ENCODE measurements around the gene SERPINI1. TPM values are rescaled to one million over a fixed set of nuclear protein-coding genes. Genes with fewer than 3 reads are reported as not detected.

The SERPINI1 gene, protein sequence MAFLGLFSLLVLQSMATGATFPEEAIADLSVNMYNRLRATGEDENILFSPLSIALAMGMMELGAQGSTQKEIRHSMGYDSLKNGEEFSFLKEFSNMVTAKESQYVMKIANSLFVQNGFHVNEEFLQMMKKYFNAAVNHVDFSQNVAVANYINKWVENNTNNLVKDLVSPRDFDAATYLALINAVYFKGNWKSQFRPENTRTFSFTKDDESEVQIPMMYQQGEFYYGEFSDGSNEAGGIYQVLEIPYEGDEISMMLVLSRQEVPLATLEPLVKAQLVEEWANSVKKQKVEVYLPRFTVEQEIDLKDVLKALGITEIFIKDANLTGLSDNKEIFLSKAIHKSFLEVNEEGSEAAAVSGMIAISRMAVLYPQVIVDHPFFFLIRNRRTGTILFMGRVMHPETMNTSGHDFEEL
- 5.4 and 9.8 TPM in 2 replicates for total RNA-seq (2011; cell fraction: chromatin; rRNA removed; ENCODE audit: low replicate concordance)
- total RNA-seq (2011; cell fraction: nucleolus; rRNA removed) = 6.3 and 10.8 TPM in 2 replicates
- 12.2 and 14.2 TPM in 2 replicates for total RNA-seq (2011; cell fraction: nucleoplasm; rRNA removed)
- 1.6 and 2.2 TPM in 2 replicates for total RNA-seq (2014; rRNA removed)
- 3.5 and 4.3 TPM in 2 replicates for total RNA-seq (2014; rRNA removed; fragmentation: Illumina TruSeq; extraction: Trizol)
- total RNA-seq (2015; rRNA removed; fragmentation: Illumina TruSeq; extraction: Trizol) = 1.7 TPM in 2 replicates
- 2.2 and 2.8 TPM in 2 replicates for total RNA-seq (2021)
- polyA plus RNA-seq (2011; rRNA removed) = 3.9 and 8.9 TPM in 2 replicates
- polyA plus RNA-seq (2011; cell fraction: cytosol; rRNA removed) = 0.94 and 1.4 TPM in 2 replicates
- polyA plus RNA-seq (2011; cell fraction: nucleus; rRNA removed) = 0.94 and 1.00 TPM in 2 replicates
- polyA plus RNA-seq (2012) = 2.3 and 2.5 TPM in 2 replicates
- polyA plus RNA-seq (2014; fragmentation: Illumina TruSeq; extraction: Trizol) = 2.4 and 3.8 TPM in 2 replicates
- polyA plus RNA-seq (2014; fragmentation: Nextera tagmentation; extraction: Ambion mirVana) = 1 to 10 TPM; 9.5 to 9.9 TPM
- 1.6 and 1.9 TPM in 2 replicates for polyA plus RNA-seq (2014; rRNA removed)
- polyA minus RNA-seq (2011; rRNA and poly(A)+ RNA removed) = 2.9 and 4.8 TPM in 2 replicates
- polyA minus RNA-seq (2011; cell fraction: cytosol; rRNA and poly(A)+ RNA removed) = 2.4 and 2.6 TPM in 2 replicates
- polyA minus RNA-seq (2011; cell fraction: nucleus; rRNA and poly(A)+ RNA removed) = 4.0 and 6.8 TPM in 2 replicates
- Bru-seq, nascent RNA = percentile 52 among the genes with signal in this experiment
- percentile 45 among the genes with signal in this experiment for BruChase-seq, experiment 1, labeled RNA remaining after a 2-hour chase
- percentile 44 among the genes with signal in this experiment for BruChase-seq, experiment 2, labeled RNA remaining after a 6-hour chase
- long read RNA-seq, experiment 1, transcript SERPINI1-202 (9 exons, 1,890 nt) = major isoform, 11 of 18 reads
- long read RNA-seq, experiment 1, partial matches to known transcripts = 1 of 18 reads
- long read RNA-seq, experiment 1, other reads (novel, unspliced or antisense) = 6 of 18 reads
- long read RNA-seq, experiment 2, partial matches to known transcripts = 1 of 3 reads
- long read RNA-seq, experiment 2, other reads (novel, unspliced or antisense) = 1 of 3 reads
- long read RNA-seq, experiment 3, transcript SERPINI1-202 (9 exons, 1,890 nt) = major isoform, 6 of 6 reads
- long read RNA-seq, experiment 3, partial matches to known transcripts = 0 of 6 reads
- long read RNA-seq, experiment 3, other reads (novel, unspliced or antisense) = 0 of 6 reads

DNA sequence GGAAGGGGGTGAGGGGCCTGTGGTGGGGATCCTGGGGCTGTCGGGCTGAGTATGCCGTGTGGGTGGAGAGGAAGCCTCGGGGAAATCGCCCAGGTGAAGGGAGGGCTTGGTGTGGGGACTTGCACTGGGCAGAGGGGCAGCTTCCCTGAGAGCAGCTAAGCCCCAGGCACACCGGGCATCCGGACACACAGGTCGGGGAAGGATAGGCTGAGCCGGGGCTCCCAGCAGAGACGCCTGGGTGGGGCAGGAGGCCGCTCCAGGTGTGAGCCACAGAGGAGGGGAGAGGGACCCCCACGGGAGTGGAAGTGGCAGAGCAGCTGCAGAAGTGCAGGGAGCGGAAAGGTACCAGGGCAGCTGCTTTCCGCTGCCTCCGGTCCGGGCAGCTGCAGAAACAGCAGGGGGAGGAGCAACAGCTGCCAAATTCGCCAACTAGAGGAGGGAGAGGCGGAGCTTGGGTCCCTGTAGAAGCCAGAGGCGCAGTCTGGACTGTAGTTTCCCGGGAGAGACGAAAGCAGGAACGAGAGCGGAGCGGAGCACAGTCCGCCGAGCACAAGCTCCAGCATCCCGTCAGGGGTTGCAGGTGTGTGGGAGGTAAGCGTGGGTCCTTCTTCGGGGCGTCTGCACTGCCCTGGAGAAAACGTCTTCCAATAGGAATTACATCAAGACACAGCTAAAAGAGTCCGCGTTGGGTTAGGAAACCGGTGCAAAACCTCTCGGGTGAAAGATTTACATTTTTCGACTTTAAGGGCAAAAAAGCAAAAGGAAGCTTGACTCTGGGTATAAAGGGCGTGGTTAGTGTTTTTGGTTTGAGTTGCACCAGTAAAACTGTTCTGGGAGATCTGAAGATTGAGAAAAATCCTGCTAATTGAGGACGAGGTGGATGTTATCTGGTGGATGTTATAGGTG lies at the start of gene SERPINI1:
SERPINI1 (plus strand) TSS at position 489 of the 906 bp plus-strand sequence. CDS start 53,408 bp downstream, outside the sequence.
- Histone ChIP-seq H4K20me1 (replicated peaks; ENCODE audit: control insufficient read depth, insufficient read depth, low read length) (0 out of 2 replicates have a peak, but pooled peaks cover 5% of the 10 kb centered on the region), H3K4me1 (replicated peaks in 1 of 2; ENCODE audit: control insufficient read depth in 2 of 2, insufficient read depth in 2 of 2, low read length in 2 of 2) (peaks cover 3 to 11% of the 10 kb centered on the region in 2 experiments; a peak in 3 of 5 replicates), H3K4me3 (peak within 1 kb of the TSS; percentile 77), H3K9me1 (ENCODE audit: control insufficient read depth, insufficient read depth, low read length) (no peaks in the 10 kb centered on the region), H3K27me3 (ENCODE audit: control insufficient read depth in 2 of 2, insufficient read depth in 2 of 2, low read length in 2 of 2) (no peaks in the 10 kb centered on the region), H3K9me3 (replicated peaks; ENCODE audit: control insufficient read depth, insufficient read depth, low read depth, low read length) (no peaks in the 10 kb centered on the region), H2AFZ (ENCODE audit: low read depth, low read length) (peak within 1 kb of the TSS; percentile 96), H3K36me3 (ENCODE audit: control insufficient read depth, insufficient read depth, low read length) (peaks cover 8% of the 10 kb centered on the region; the same call in 2 of the 3 replicates), H3K79me2 (ENCODE audit: control insufficient read depth, insufficient read depth, low read length) (peaks cover 85% of the 10 kb centered on the region), H3K9ac (ENCODE audit: insufficient read depth in 1 of 2, low read depth in 2 of 2, low read length in 2 of 2) (peak within 1 kb of the TSS; percentile 82 to 96), H3K4me2 (ENCODE audit: insufficient read depth, low read length) (peak within 1 kb of the TSS; percentile 93), H3K27ac (ENCODE audit: extremely low read depth, low read depth, low read length) (peak within 1 kb of the TSS; percentile 96)
- ChIA-PET CTCF (ENCODE audit: low intra/inter-chr PET ratio) (no interaction called here), POLR2A (interaction anchor here (0.7 to 1.4 kb wide), 6 partner anchors 9 to 1413 kb away, joined by 3 to 5 read pairs (median 3); no protein-coding TSS in a partner anchor)
- under 1% methylated on average over 32 of the region's 37 CpGs for WGBS (ENCODE audit: insufficient coverage, low coverage, missing lambda C conversion rate)
- DNase-seq (ENCODE audit: extremely low read depth in 1 of 4, low spot score in 3 of 4) (peak; percentile 63 to 93 (median 65)), ATAC-seq (peak; percentile 61), FAIRE-seq (peak; percentile 91)
- in situ Hi-C loops (cut with MboI) = no loop called here
- BruUV-seq (replicated peaks) = no TSS peak
- intact Hi-C loops (cut with micrococcal nuclease) = loop anchor here (2.0 to 5.0 kb wide), 3 partner anchors 48 to 359 kb away; partner anchors contain the start of gene GOLIM4
- TF ChIP-seq NFE2 (IDR thresholded peaks at IDR 0.05; ENCODE audit: low read depth) = no peak
- peak; percentile 37; the same call in 1 of the 2 replicates for TF ChIP-seq SIN3B (IDR thresholded peaks at IDR 0.05; ENCODE audit: low read depth)
- TF ChIP-seq ZNF445 (CRISPR knock-in tag; IDR thresholded peaks at IDR 0.05; ENCODE audit: low read depth) = no peak
- no peak for TF ChIP-seq NCOR1 (IDR thresholded peaks at IDR 0.05)
- no peak for TF ChIP-seq C11orf30 (IDR thresholded peaks at IDR 0.05; ENCODE audit: low read depth)
- TF ChIP-seq MTA1 (IDR thresholded peaks at IDR 0.05; ENCODE audit: borderline replicate concordance) = no peak
- TF ChIP-seq ZBTB2 (IDR thresholded peaks at IDR 0.05) = peak; percentile 53; the same call in 1 of the 2 replicates
- no peak for TF ChIP-seq RHOXF2B (CRISPR knock-in tag; conservative IDR thresholded peaks at IDR 0.05)
- TF ChIP-seq ZBTB9 (CRISPR knock-in tag; IDR thresholded peaks at IDR 0.05) = no peak
- no peak for TF ChIP-seq HBP1 (CRISPR knock-in tag; IDR thresholded peaks at IDR 0.05)

Data from K562 (cell line).